ENCODE results near the gene HOGA1.

HOGA1 gene

DNA sequence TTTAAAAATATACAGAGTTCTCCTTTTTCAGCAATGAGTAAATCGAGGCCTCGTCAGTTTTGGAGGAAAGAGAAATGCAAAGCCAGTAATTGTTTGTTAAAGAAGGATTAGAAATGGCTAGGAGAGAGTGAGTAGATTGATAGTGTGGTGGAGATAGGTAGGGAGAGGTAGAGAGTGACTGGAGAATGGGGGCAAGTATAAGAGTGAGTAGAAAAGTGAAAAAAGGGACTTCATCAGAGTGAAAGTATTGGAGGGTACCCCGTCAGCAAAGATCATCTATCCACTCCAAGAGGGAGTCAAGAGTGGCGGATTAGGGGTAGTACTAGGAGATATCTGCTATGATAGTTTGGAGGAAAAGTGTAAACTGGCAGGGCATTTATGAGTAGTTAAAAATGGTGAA, 20.9 kb upstream of the HOGA1 start:
- no peak for DNase-seq (ENCODE audit: low read depth in 1 of 2, low spot score in 1 of 2)
- no peaks in the 10 kb centered on the region for H3K27me3 ChIP-seq (ENCODE audit: insufficient read depth, poor library complexity, severe bottlenecking)
- H3K4me3 ChIP-seq (replicated peaks; ENCODE audit: insufficient read depth, low read length) = no peak overlapping the region
- no peak for TF ChIP-seq GABPA (IDR thresholded peaks at IDR 0.05; ENCODE audit: low read depth)
- TF ChIP-seq, protein P1, sequence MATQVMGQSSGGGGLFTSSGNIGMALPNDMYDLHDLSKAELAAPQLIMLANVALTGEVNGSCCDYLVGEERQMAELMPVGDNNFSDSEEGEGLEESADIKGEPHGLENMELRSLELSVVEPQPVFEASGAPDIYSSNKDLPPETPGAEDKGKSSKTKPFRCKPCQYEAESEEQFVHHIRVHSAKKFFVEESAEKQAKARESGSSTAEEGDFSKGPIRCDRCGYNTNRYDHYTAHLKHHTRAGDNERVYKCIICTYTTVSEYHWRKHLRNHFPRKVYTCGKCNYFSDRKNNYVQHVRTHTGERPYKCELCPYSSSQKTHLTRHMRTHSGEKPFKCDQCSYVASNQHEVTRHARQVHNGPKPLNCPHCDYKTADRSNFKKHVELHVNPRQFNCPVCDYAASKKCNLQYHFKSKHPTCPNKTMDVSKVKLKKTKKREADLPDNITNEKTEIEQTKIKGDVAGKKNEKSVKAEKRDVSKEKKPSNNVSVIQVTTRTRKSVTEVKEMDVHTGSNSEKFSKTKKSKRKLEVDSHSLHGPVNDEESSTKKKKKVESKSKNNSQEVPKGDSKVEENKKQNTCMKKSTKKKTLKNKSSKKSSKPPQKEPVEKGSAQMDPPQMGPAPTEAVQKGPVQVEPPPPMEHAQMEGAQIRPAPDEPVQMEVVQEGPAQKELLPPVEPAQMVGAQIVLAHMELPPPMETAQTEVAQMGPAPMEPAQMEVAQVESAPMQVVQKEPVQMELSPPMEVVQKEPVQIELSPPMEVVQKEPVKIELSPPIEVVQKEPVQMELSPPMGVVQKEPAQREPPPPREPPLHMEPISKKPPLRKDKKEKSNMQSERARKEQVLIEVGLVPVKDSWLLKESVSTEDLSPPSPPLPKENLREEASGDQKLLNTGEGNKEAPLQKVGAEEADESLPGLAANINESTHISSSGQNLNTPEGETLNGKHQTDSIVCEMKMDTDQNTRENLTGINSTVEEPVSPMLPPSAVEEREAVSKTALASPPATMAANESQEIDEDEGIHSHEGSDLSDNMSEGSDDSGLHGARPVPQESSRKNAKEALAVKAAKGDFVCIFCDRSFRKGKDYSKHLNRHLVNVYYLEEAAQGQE (IDR thresholded peaks at IDR 0.05; ENCODE audit: insufficient replicate concordance, low read depth) = no peak
- TF ChIP-seq, protein P2, sequence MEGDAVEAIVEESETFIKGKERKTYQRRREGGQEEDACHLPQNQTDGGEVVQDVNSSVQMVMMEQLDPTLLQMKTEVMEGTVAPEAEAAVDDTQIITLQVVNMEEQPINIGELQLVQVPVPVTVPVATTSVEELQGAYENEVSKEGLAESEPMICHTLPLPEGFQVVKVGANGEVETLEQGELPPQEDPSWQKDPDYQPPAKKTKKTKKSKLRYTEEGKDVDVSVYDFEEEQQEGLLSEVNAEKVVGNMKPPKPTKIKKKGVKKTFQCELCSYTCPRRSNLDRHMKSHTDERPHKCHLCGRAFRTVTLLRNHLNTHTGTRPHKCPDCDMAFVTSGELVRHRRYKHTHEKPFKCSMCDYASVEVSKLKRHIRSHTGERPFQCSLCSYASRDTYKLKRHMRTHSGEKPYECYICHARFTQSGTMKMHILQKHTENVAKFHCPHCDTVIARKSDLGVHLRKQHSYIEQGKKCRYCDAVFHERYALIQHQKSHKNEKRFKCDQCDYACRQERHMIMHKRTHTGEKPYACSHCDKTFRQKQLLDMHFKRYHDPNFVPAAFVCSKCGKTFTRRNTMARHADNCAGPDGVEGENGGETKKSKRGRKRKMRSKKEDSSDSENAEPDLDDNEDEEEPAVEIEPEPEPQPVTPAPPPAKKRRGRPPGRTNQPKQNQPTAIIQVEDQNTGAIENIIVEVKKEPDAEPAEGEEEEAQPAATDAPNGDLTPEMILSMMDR (IDR thresholded peaks at IDR 0.05; ENCODE audit: insufficient read depth, low read length) = no peak
- TF ChIP-seq SPI1 (IDR thresholded peaks at IDR 0.05; ENCODE audit: borderline replicate concordance, low read depth) = no peak
- TF ChIP-seq POLR2AphosphoS5 (IDR thresholded peaks at IDR 0.05; ENCODE audit: low read depth) = no peak
- no peak overlapping the region for H3K27ac ChIP-seq (replicated peaks)

DNA sequence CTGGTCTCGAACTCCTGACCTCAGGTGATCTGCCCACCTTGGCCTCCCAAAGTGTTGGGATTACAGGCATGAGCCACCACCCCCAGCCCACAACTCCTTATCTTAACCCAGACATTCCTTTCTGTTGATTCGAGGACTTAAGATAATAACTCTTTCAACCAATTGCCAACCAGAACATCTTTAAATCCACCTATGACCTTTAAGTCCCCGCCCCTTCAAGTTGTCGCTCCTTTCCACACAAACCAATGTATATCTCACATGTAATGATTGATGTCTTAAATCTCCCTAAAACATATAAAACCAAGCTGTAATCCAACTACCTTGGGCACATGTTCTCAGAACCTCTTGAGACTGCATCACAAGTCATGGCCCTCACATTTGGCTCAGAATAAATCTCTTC, 19.4 kb upstream of the HOGA1 start:
- no peak for DNase-seq (ENCODE audit: low read depth in 1 of 2, low spot score in 1 of 2)
- no peak overlapping the region for H3K27ac ChIP-seq (replicated peaks)
- TF ChIP-seq SPI1 (IDR thresholded peaks at IDR 0.05; ENCODE audit: borderline replicate concordance, low read depth) (no peak), POLR2AphosphoS5 (IDR thresholded peaks at IDR 0.05; ENCODE audit: low read depth) (no peak), GABPA (IDR thresholded peaks at IDR 0.05; ENCODE audit: low read depth) (no peak)
- TF ChIP-seq, protein P2 (IDR thresholded peaks at IDR 0.05; ENCODE audit: insufficient read depth, low read length) = no peak
- TF ChIP-seq, protein P1 (IDR thresholded peaks at IDR 0.05; ENCODE audit: insufficient replicate concordance, low read depth) = no peak
- H3K4me3 ChIP-seq (replicated peaks; ENCODE audit: insufficient read depth, low read length) = no peak overlapping the region
- H3K27me3 ChIP-seq (ENCODE audit: insufficient read depth, poor library complexity, severe bottlenecking) = no peaks in the 10 kb centered on the region

DNA sequence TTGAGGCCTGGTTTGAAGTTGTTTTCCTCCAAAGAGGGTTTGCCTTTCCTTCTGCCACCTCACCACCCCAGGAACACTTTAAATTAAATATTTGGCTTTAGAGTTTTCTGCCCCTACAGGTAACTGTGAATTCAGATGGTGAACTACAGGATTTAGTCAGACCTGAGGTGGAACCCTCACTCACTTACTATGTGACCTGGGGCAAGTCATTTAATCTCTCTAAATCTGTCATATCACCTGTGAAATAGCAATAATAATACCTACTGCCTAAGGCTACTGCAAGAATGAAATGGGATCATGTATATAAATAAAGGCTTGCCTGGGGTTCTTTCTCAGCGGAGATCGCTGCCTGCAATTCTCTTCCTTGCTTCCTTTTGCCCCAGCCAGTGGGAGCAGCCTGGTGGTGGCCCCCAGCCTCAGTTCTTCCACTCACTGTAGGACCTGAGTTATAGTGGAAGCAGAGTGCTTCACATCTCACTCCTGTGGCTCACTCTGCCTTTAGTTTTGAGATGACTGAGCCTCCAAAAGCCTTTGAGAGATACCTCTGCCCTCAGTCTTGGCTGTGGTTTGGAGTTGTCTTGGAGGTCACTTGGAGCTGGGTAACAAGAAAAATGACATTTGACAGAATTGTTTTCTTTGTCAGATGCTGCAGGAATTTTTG, 17.7 kb upstream of the HOGA1 start:
- no peaks in the 10 kb centered on the region for H3K27me3 ChIP-seq (ENCODE audit: insufficient read depth, poor library complexity, severe bottlenecking)
- no peak overlapping the region for H3K4me3 ChIP-seq (replicated peaks; ENCODE audit: insufficient read depth, low read length)
- TF ChIP-seq, protein P1 (IDR thresholded peaks at IDR 0.05; ENCODE audit: insufficient replicate concordance, low read depth) = no peak
- TF ChIP-seq POLR2AphosphoS5 (IDR thresholded peaks at IDR 0.05; ENCODE audit: low read depth) (no peak), GABPA (IDR thresholded peaks at IDR 0.05; ENCODE audit: low read depth) (no peak)
- H3K27ac ChIP-seq (replicated peaks) = no peak overlapping the region
- no peak for DNase-seq (ENCODE audit: low read depth in 1 of 2, low spot score in 1 of 2)

Measured in HL-60 (cell line).